K562 (cell line): ENCODE data around the gene CXCL1. TPM values are rescaled to one million over a fixed set of nuclear protein-coding genes. Genes with fewer than 3 reads are reported as not detected.

Experiments used
- ARID3A ChIP-seq: IDR thresholded peaks from 2 replicates; pipeline ENCODE4 v1.6.1; 2012; ENCODE audit warnings: low read depth, low read length, improper control_type of control experiment, borderline replicate concordance
- CBX2 ChIP-seq: fragments of 200-600 bp; sonication (generic); IDR thresholded peaks from one replicate; pipeline ENCODE4 v1.6.1; 2012; ENCODE audit warnings: mild to moderate bottlenecking, low read length, inconsistent platforms; ENCODE audit not compliant: insufficient read depth, poor library complexity, severe bottlenecking
- EP400 ChIP-seq: fragments of 450-650 bp; IDR thresholded peaks from 2 replicates; pipeline ENCODE4 v1.6.1; 2017; ENCODE audit warnings: antibody characterized with exemption, mild to moderate bottlenecking, moderate library complexity
- HDAC3 ChIP-seq: fragments of 450-650 bp; IDR thresholded peaks from 2 replicates; pipeline ENCODE4 v1.6.1; 2018; ENCODE audit warnings: borderline replicate concordance, mild to moderate bottlenecking, moderate library complexity; ENCODE audit not compliant: partially characterized antibody
- TGIF2 ChIP-seq: sonication (generic); formaldehyde crosslinking; IDR thresholded peaks from 2 replicates; pipeline ENCODE4 v1.8.1; 2022; ENCODE audit warnings: mild to moderate bottlenecking, missing genetic modification reagents, moderate library complexity
- YY1 ChIP-seq, 3 experiments: IDR thresholded peaks; 2 replicates each; pipeline ENCODE4 v1.6.1; 2011; ENCODE audit warnings: low read length in 2 of 3, mild to moderate bottlenecking in 2 of 3, moderate library complexity in 2 of 3, borderline replicate concordance in 1 of 3, control low read depth in 1 of 3, low read depth in 1 of 3; ENCODE audit not compliant: insufficient read depth in 3 of 3, insufficient replicate concordance in 2 of 3, control insufficient read depth in 1 of 3, insufficient read length in 1 of 3; ENCODE audit errors: extremely low read depth in 1 of 3
- ZNF165 ChIP-seq: fragments of 250-450 bp; sonication (Bioruptor Pico); IDR thresholded peaks from 2 replicates; pipeline ENCODE4 v1.4.0; 2020; ENCODE audit warnings: borderline replicate concordance
- polyA plus RNA-seq, 8 experiments: library from polyadenylated mRNA; depleted of rRNA in 4 of 8; stranded (reverse) in 5 of 8; unstranded in 3 of 8; fragments of >200 nt; fragmentation: Nextera tagmentation in 2 of 8; fragmentation: Illumina TruSeq in 1 of 8; extraction: Ambion mirVana in 2 of 8; extraction: Trizol in 1 of 8; gene quantifications; 2 replicates each; pipeline versions ENCODE4 v1.2.1 to v1.2.3, GENCODE V29; 2011 to 2014; ENCODE audit warnings: inconsistent platforms in 1 of 8, missing spikeins in 1 of 8
- total RNA-seq, 7 experiments: library from RNA; depleted of rRNA in 6 of 7; stranded (reverse); fragments of >200 nt in 6 of 7; fragmentation: Illumina TruSeq in 2 of 7; extraction: Trizol in 2 of 7; gene quantifications; 2 replicates each; pipeline versions ENCODE4 v1.2.1 to v1.2.3, GENCODE V29; 2011 to 2021; ENCODE audit warnings: low replicate concordance in 1 of 7
- TF ChIP-seq, protein P1 (sequence below): fragments of 250-450 bp; sonication (Bioruptor Pico); IDR thresholded peaks from 2 replicates; pipeline ENCODE4 v1.4.0; 2020; ENCODE audit warnings: mild to moderate bottlenecking

The CXCL1 gene
- total and polyA plus RNA-seq, 9 of the 15 experiments (the other 6 are each of a cell fraction or from before 2014, with no cell fraction given) = 0.07 to 2.2 (median 0.32) TPM; not detected in 3

DNA sequence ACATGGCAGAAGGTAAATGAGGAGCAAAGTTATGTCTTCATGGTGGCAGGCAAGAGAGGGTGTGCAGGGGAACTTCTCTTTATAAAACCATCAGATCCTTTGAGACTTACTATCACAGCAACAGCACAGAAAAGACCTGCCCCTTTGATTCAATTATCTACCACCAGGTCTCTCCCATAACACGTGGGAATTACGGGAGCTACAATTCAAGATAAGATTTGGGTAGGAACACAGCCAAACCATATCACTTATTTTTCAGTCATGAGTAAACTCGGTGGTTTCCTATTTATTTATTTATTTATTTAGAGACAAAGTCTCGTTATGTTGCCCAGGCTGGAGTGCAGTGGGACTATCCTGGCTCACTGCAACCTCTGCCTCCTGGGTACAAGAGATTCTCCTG, 22.1 kb downstream of the CXCL1 start (continued):
- TF ChIP-seq ARID3A = no peak
- no peak for TF ChIP-seq TGIF2 (CRISPR knock-in tag)
- TF ChIP-seq YY1 (IDR thresholded peaks at IDR 0.05; ENCODE audit: borderline replicate concordance in 1 of 3, control insufficient read depth in 1 of 3, extremely low read depth in 1 of 3, insufficient read depth in 3 of 3, insufficient read length in 1 of 3, insufficient replicate concordance in 2 of 3, low read depth in 1 of 3, low read length in 2 of 3) = no peak
- TF ChIP-seq EP400 = no peak
- TF ChIP-seq, protein P1, sequence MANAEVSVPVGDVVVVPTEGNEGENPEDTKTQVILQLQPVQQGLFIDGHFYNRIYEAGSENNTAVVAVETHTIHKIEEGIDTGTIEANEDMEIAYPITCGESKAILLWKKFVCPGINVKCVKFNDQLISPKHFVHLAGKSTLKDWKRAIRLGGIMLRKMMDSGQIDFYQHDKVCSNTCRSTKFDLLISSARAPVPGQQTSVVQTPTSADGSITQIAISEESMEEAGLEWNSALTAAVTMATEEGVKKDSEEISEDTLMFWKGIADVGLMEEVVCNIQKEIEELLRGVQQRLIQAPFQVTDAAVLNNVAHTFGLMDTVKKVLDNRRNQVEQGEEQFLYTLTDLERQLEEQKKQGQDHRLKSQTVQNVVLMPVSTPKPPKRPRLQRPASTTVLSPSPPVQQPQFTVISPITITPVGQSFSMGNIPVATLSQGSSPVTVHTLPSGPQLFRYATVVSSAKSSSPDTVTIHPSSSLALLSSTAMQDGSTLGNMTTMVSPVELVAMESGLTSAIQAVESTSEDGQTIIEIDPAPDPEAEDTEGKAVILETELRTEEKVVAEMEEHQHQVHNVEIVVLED = no peak
- TF ChIP-seq ZNF165 = no peak
- TF ChIP-seq HDAC3 = no peak
- no peak for TF ChIP-seq CBX2
